GM21723 (cell line): ENCODE measurements around the gene SRRM5.
A peak's percentile ranks its signal among the peaks of the same experiment; 100 is the strongest.
"Not testable (repeated sequence)": the region's sequence is repeated elsewhere in the genome, so short reads cannot be mapped to it uniquely, and the experiment has no call there.

ENCODE experiments used
- ATAC-seq: cut with Tn5 transposase; IDR thresholded peaks from one replicate; pipeline ENCODE4 v1.9.1; 2021; ENCODE audit warnings: mild to moderate bottlenecking, moderate library complexity; ENCODE audit not compliant: unreplicated experiment

SRRM5 gene

GRCh38 chr19:43611788-43612187, at the start of gene SRRM5:
Gene SRRM5, plus strand, starts transcription at chr19:43612088. Its CDS starts 34 bp downstream, at chr19:43612122.
- no peak for ATAC-seq

GRCh38 chr19:43562226-43562697, 49.6 kb upstream of the SRRM5 start:
- no peak for ATAC-seq

GRCh38 chr19:43562698-43563241, 49.1 kb upstream of the SRRM5 start:
- ATAC-seq, result peak; percentile 65

GRCh38 chr19:43563816-43564457, 48.0 kb upstream of the SRRM5 start:
- ATAC-seq, result no peak

- ATAC-seq, result no peak
Measured at GRCh38 chr19:43564800-43565199, 47.1 kb upstream of the SRRM5 start.

- ATAC-seq, result no peak
Measured at GRCh38 chr19:43569657-43570056, 42.2 kb upstream of the SRRM5 start.

- ATAC-seq, result no peak
Measured at GRCh38 chr19:43570174-43570791, 41.6 kb upstream of the SRRM5 start.

- no peak for ATAC-seq
Measured at GRCh38 chr19:43572171-43572588, 39.7 kb upstream of the SRRM5 start.

- ATAC-seq, result no peak
Measured at GRCh38 chr19:43574424-43575155, 37.3 kb upstream of the SRRM5 start.

- peak; percentile 93 for ATAC-seq
Measured at GRCh38 chr19:43575156-43575950, 36.5 kb upstream of the SRRM5 start, which contains the start of the genes PINLYP and XRCC1. Gene PINLYP, plus strand, starts transcription at chr19:43575801. Its CDS starts 1,391 bp downstream, at chr19:43577192. Gene XRCC1, minus strand, starts transcription at chr19:43575527. Its CDS starts 69 bp downstream, at chr19:43575458.

- ATAC-seq, result no peak
Measured at GRCh38 chr19:43575955-43576878, 35.7 kb upstream of the SRRM5 start.

GRCh38 chr19:43578787-43579186, 33.1 kb upstream of the SRRM5 start:
- ATAC-seq, result no peak

- ATAC-seq, result no peak
Measured at GRCh38 chr19:43581467-43581866, 30.4 kb upstream of the SRRM5 start.

- ATAC-seq, result no peak
Measured at GRCh38 chr19:43582495-43582894, 29.4 kb upstream of the SRRM5 start.

- no peak for ATAC-seq
Measured at GRCh38 chr19:43584484-43584883, 27.4 kb upstream of the SRRM5 start.

GRCh38 chr19:43586346-43586745, 25.5 kb upstream of the SRRM5 start:
- no peak for ATAC-seq

- not testable (repeated sequence) for ATAC-seq
Measured at GRCh38 chr19:43587029-43587428, 24.9 kb upstream of the SRRM5 start.

- ATAC-seq, result no peak
Measured at GRCh38 chr19:43589277-43589676, 22.6 kb upstream of the SRRM5 start.

- ATAC-seq, result no peak
Measured at GRCh38 chr19:43589678-43590077, 22.2 kb upstream of the SRRM5 start.
